PC-3 (cell line): ENCODE data around the gene MAML3. TPM values are rescaled to one million over a fixed set of nuclear protein-coding genes. Genes with fewer than 3 reads are reported as not detected.

Experiments
- ATAC-seq: fragments of 200-7000 bp; cut with Tn5 transposase; 2 replicates; pipeline ENCODE4 v1.9.1; 2020; ENCODE audit warnings: mild to moderate bottlenecking, moderate library complexity
- BruUV-seq: library from RNA; stranded (reverse); fragments of 400-500 nt; replicated peaks from 2 replicates; lab custom pipeline; 2021; lab: Mats Ljungman, UMichigan
- CTCF ChIA-PET: fragments of 300-600 bp; sonication (Branson Sonifier 250); formaldehyde crosslinking; loops from one replicate; lab custom pipeline; 2022; ENCODE audit warnings: antibody characterized with exemption; lab: Charles Lee
- POLR2A ChIA-PET: fragments of 300-600 bp; sonication (Branson Sonifier 250); formaldehyde crosslinking; loops from one replicate; lab custom pipeline; 2022; ENCODE audit warnings: antibody characterized with exemption; ENCODE audit not compliant: unreplicated experiment; lab: Charles Lee
- DNase-seq: peaks from one replicate; pipeline ENCODE4 v3.0.0-alpha.2; 2015
- H2AFZ ChIP-seq: fragments of 300-600 bp; sonication (generic); 2 replicates; pipeline ENCODE4 v1.6.0; 2016; ENCODE audit warnings: antibody characterized with exemption, low read length
- H3F3A ChIP-seq: fragments of 300-600 bp; sonication (generic); one replicate; pipeline ENCODE4 v1.6.0; 2017; ENCODE audit warnings: antibody characterized with exemption, low read length, control low read depth, mild to moderate bottlenecking; ENCODE audit not compliant: unreplicated experiment
- H3K27ac ChIP-seq: fragments of 300-600 bp; sonication (generic); 2 replicates; pipeline ENCODE4 v1.5.1; 2016; ENCODE audit warnings: mild to moderate bottlenecking, low read length
- H3K27me3 ChIP-seq: fragments of 300-600 bp; sonication (generic); 2 replicates; pipeline ENCODE4 v1.6.1; 2016; ENCODE audit warnings: low read length, mixed read lengths
- H3K36me3 ChIP-seq: fragments of 300-600 bp; sonication (generic); 2 replicates; pipeline ENCODE4 v1.6.1; 2016; ENCODE audit warnings: low read depth, mixed run types, low read length, mixed read lengths
- H3K4me1 ChIP-seq: fragments of 300-600 bp; sonication (generic); 2 replicates; pipeline ENCODE4 v1.5.1; 2016; ENCODE audit warnings: low read length; ENCODE audit not compliant: insufficient read depth
- H3K4me2 ChIP-seq: fragments of 300-600 bp; sonication (generic); 2 replicates; pipeline ENCODE4 v1.6.0; 2016; ENCODE audit warnings: low read length
- H3K4me3 ChIP-seq: fragments of 300-600 bp; sonication (generic); 2 replicates; pipeline ENCODE4 v1.5.1; 2016; ENCODE audit warnings: mild to moderate bottlenecking, low read length, mixed read lengths
- H3K79me2 ChIP-seq: fragments of 300-600 bp; sonication (generic); 2 replicates; pipeline ENCODE4 v1.6.1; 2017; ENCODE audit warnings: low read length, mixed read lengths
- H3K9ac ChIP-seq: fragments of 300-600 bp; sonication (generic); 2 replicates; pipeline ENCODE4 v1.6.0; 2016; ENCODE audit warnings: mild to moderate bottlenecking, low read length
- H3K9me2 ChIP-seq: fragments of 300-600 bp; sonication (generic); replicated peaks from 2 replicates; pipeline ENCODE4 v1.6.1; 2016; ENCODE audit warnings: mixed run types, low read length, mixed read lengths
- H3K9me3 ChIP-seq: fragments of 300-600 bp; sonication (generic); 2 replicates; pipeline ENCODE4 v1.6.1; 2016; ENCODE audit warnings: low read length, mixed read lengths
- H4K20me1 ChIP-seq: fragments of 300-600 bp; sonication (generic); 2 replicates; pipeline ENCODE4 v1.6.1; 2016; ENCODE audit warnings: low read length, mixed read lengths
- CTCF ChIP-seq: fragments of 300-600 bp; sonication (generic); conservative IDR thresholded peaks from 2 replicates; pipeline ENCODE4 v1.5.1; 2017; ENCODE audit warnings: antibody characterized with exemption, low read depth, mild to moderate bottlenecking, low read length
- EZH2 ChIP-seq: fragments of 300-600 bp; sonication (generic); IDR thresholded peaks from one replicate; pipeline ENCODE4 v1.6.1; 2017; ENCODE audit warnings: antibody characterized with exemption, mild to moderate bottlenecking, low read length; ENCODE audit not compliant: unreplicated experiment
- EZH2phosphoT487 ChIP-seq: fragments of 300-600 bp; sonication (generic); IDR thresholded peaks from 2 replicates; pipeline ENCODE4 v1.6.1; 2018; ENCODE audit warnings: mild to moderate bottlenecking, antibody characterized with exemption, low read length, borderline replicate concordance
- intact Hi-C: fragments of 100-400 bp; cut with micrococcal nuclease; formaldehyde crosslinking; loops from 2 replicates; pipeline ENCODE4 v1.9.0; 2023
- total RNA-seq: library from RNA; depleted of rRNA; stranded (reverse); fragments of >200 nt; gene quantifications from 2 replicates; pipeline ENCODE4 v1.2.3, GENCODE V29; 2014

MAML3 gene
- total RNA-seq, 1 experiment from 2014 or later, result 4.3 TPM

- H3K36me3 ChIP-seq, result no peaks in the 10 kb centered on the region
- no peaks in the 10 kb centered on the region for H3K9me3 ChIP-seq
- POLR2A ChIA-PET, result no interaction called here
- BruUV-seq, result no TSS peak
- no peak overlapping the region for H3K4me3 ChIP-seq
- ATAC-seq (no peak), DNase-seq (no peak)
- H3K27ac ChIP-seq, result no peak overlapping the region
- H3K4me1 ChIP-seq, result peaks cover 11% of the 10 kb centered on the region
- no peak overlapping the region for H3K4me2 ChIP-seq
- H4K20me1 ChIP-seq, result no peaks in the 10 kb centered on the region
- H3F3A ChIP-seq, result no peaks in the 10 kb centered on the region
- H3K79me2 ChIP-seq, result no peaks in the 10 kb centered on the region
- CTCF ChIA-PET, result no interaction called here
- TF ChIP-seq CTCF, result no peak
- no peak for TF ChIP-seq EZH2
- no peak for TF ChIP-seq EZH2phosphoT487
- no peaks in the 10 kb centered on the region for H3K9me2 ChIP-seq
- H3K27me3 ChIP-seq, result no peaks in the 10 kb centered on the region
- H3K9ac ChIP-seq, result no peak overlapping the region
- H2AFZ ChIP-seq, result no peak overlapping the region
- intact Hi-C loops, result no loop called here
These were observed 277.5 kb downstream of the MAML3 start for GRCh38 chr4:139876337-139876941.

- ChIA-PET POLR2A (no interaction called here), CTCF (no interaction called here)
- Histone ChIP-seq H3K9ac (no peak overlapping the region), H3F3A (no peaks in the 10 kb centered on the region), H3K27ac (no peak overlapping the region), H3K9me2 (no peaks in the 10 kb centered on the region), H3K4me2 (no peak overlapping the region), H3K4me3 (no peak overlapping the region), H3K36me3 (no peaks in the 10 kb centered on the region), H3K27me3 (no peaks in the 10 kb centered on the region), H4K20me1 (no peaks in the 10 kb centered on the region), H2AFZ (no peak overlapping the region), H3K9me3 (no peaks in the 10 kb centered on the region), H3K79me2 (no peaks in the 10 kb centered on the region), H3K4me1 (peaks cover 11% of the 10 kb centered on the region)
- ATAC-seq, result no peak
- intact Hi-C loops, result no loop called here
- no peak for TF ChIP-seq EZH2phosphoT487
- TF ChIP-seq CTCF, result no peak
- no peak for TF ChIP-seq EZH2
- DNase-seq, result no peak
- no TSS peak for BruUV-seq
These were observed 278.6 kb downstream of the MAML3 start for GRCh38 chr4:139875411-139875825.

- no TSS peak for BruUV-seq
- H3K9ac ChIP-seq, result no peak overlapping the region
- no peak overlapping the region for H3K4me3 ChIP-seq
- ATAC-seq (no peak), DNase-seq (no peak)
- H2AFZ ChIP-seq, result no peak overlapping the region
- no peaks in the 10 kb centered on the region for H3K9me3 ChIP-seq
- H3F3A ChIP-seq, result no peaks in the 10 kb centered on the region
- H3K4me2 ChIP-seq, result no peak overlapping the region
- no peak overlapping the region for H3K27ac ChIP-seq
- no peaks in the 10 kb centered on the region for H4K20me1 ChIP-seq
- CTCF ChIA-PET, result interaction anchor here (0.6 kb wide), 1 partner anchor 277 kb away, joined by 3 read pairs; no protein-coding TSS in a partner anchor
- TF ChIP-seq EZH2 (no peak), CTCF (no peak), EZH2phosphoT487 (no peak)
- POLR2A ChIA-PET, result no interaction called here
- H3K79me2 ChIP-seq, result no peaks in the 10 kb centered on the region
- no peaks in the 10 kb centered on the region for H3K36me3 ChIP-seq
- peaks cover 11% of the 10 kb centered on the region for H3K4me1 ChIP-seq
- no peaks in the 10 kb centered on the region for H3K9me2 ChIP-seq
- intact Hi-C loops, result no loop called here
- H3K27me3 ChIP-seq, result no peaks in the 10 kb centered on the region
These were observed 280.7 kb downstream of the MAML3 start for GRCh38 chr4:139873111-139873860.
